Loucy (cell line): ENCODE results near the gene SRRM5.

Experiments
- EZH2phosphoT487 ChIP-seq: fragments of 200-600 bp; IDR thresholded peaks from 2 replicates; pipeline ENCODE4 v1.6.1; 2018; ENCODE audit warnings: antibody characterized with exemption, mild to moderate bottlenecking, moderate library complexity, borderline replicate concordance
- TF ChIP-seq, protein P1 (sequence below): fragments of 200-600 bp; sonication (generic); conservative IDR thresholded peaks from 2 replicates; pipeline ENCODE4 v1.5.1; 2014; ENCODE audit warnings: mild to moderate bottlenecking, antibody characterized with exemption, low read length

DNA sequence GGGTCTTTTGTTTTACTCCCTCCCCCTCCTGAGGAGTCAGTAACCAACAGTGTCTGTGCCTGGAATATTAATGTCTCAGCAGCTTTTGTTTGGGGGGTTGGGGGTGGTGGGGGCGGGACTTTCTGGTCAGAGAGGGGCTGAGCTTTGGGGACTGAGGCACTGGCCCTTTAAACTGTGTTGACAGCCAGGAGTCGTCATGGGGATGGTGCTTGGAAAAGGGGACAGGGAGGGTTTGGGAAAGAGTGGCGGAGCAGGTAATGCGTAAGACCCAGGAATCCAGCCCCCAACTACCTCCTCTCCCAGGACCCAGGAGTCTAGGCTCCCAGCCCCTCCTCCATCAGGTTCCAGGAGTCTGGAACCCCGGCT lies 22.6 kb downstream of the SRRM5 start:
- TF ChIP-seq, protein P1, sequence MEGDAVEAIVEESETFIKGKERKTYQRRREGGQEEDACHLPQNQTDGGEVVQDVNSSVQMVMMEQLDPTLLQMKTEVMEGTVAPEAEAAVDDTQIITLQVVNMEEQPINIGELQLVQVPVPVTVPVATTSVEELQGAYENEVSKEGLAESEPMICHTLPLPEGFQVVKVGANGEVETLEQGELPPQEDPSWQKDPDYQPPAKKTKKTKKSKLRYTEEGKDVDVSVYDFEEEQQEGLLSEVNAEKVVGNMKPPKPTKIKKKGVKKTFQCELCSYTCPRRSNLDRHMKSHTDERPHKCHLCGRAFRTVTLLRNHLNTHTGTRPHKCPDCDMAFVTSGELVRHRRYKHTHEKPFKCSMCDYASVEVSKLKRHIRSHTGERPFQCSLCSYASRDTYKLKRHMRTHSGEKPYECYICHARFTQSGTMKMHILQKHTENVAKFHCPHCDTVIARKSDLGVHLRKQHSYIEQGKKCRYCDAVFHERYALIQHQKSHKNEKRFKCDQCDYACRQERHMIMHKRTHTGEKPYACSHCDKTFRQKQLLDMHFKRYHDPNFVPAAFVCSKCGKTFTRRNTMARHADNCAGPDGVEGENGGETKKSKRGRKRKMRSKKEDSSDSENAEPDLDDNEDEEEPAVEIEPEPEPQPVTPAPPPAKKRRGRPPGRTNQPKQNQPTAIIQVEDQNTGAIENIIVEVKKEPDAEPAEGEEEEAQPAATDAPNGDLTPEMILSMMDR, result no peak
- TF ChIP-seq EZH2phosphoT487, result no peak
